Measurements from ENCODE around the gene SNRNP25. TPM values are rescaled to one million over a fixed set of nuclear protein-coding genes. Genes with fewer than 3 reads are reported as not detected.

Gene SNRNP25
- total RNA-seq, 2 donors from 2014 or later = 47.1 to 78.3 TPM

- peak overlapping the region; percentile 72 to 77 for H3K27ac ChIP-seq
- H3K4me3 ChIP-seq = no peak overlapping the region
- H3K36me3 ChIP-seq = peaks cover 17% of the 10 kb centered on the region
- no peak for DNase-seq (ENCODE audit: low spot score)
- TF ChIP-seq, protein P1, sequence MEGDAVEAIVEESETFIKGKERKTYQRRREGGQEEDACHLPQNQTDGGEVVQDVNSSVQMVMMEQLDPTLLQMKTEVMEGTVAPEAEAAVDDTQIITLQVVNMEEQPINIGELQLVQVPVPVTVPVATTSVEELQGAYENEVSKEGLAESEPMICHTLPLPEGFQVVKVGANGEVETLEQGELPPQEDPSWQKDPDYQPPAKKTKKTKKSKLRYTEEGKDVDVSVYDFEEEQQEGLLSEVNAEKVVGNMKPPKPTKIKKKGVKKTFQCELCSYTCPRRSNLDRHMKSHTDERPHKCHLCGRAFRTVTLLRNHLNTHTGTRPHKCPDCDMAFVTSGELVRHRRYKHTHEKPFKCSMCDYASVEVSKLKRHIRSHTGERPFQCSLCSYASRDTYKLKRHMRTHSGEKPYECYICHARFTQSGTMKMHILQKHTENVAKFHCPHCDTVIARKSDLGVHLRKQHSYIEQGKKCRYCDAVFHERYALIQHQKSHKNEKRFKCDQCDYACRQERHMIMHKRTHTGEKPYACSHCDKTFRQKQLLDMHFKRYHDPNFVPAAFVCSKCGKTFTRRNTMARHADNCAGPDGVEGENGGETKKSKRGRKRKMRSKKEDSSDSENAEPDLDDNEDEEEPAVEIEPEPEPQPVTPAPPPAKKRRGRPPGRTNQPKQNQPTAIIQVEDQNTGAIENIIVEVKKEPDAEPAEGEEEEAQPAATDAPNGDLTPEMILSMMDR (IDR thresholded peaks at IDR 0.05) = no peak
- H3K9me3 ChIP-seq = no peaks in the 10 kb centered on the region
- no peaks in the 10 kb centered on the region for H3K27me3 ChIP-seq
- peaks cover 0 to 38% of the 10 kb centered on the region in 2 donors for H3K4me1 ChIP-seq
Measured at GRCh38 chr16:101586-101985, 48.0 kb downstream of the SNRNP25 start.

DNA sequence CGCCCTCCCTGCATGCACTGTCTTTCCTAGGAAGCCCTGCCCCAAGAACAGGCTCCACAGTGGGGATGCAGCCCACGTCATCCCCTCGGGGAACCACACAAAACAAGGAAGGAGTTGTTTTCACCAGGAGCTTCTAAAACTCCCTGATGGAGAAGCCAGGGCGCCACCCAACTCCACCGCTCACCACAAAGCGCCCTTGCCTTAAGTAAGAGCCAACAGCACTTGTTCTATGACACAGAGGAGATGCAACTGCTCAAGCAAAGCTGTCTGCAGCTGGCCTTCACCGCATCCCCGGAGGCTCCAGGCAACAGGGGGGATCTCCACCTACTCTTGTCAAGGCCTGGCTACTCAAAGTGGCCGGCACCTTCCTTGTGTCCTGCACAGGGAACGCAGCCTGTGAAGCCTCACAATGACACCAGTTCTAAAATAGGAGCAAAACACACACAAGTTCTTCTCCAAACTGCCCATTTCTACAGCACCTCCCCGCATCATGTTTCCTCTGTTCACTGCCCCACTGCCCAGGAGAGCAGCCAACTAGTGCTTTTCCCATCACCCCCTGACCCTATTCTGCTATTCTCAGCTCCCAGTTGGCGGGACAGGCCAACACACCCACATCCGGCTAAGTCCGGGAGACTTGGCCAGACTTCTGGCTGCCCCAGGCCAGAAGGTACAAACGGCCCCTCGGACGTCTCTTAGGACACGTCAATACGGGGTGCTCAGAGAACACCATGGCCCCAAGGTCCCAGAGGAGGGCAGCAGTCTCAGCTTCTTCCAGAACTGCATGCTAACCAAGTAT is 48.6 kb downstream of the SNRNP25 start:
- Histone ChIP-seq H3K27me3 (no peaks in the 10 kb centered on the region), H3K36me3 (peaks cover 17% of the 10 kb centered on the region), H3K4me3 (no peak overlapping the region), H3K9me3 (no peaks in the 10 kb centered on the region), H3K4me1 (peaks cover 2 to 36% of the 10 kb centered on the region in 2 donors), H3K27ac (peak overlapping the region; percentile 72 to 77)
- peak; percentile 82 for DNase-seq (ENCODE audit: low spot score)
- TF ChIP-seq, protein P1 (IDR thresholded peaks at IDR 0.05) = no peak

GRCh38 chr16:104355-104754 is 50.7 kb downstream of the SNRNP25 start:
- TF ChIP-seq, protein P1 (IDR thresholded peaks at IDR 0.05) = no peak
- no peak for DNase-seq (ENCODE audit: low spot score)
- Histone ChIP-seq H3K27me3 (no peaks in the 10 kb centered on the region), H3K4me1 (peaks cover 2 to 31% of the 10 kb centered on the region in 2 donors), H3K27ac (no peak overlapping the region), H3K4me3 (no peak overlapping the region), H3K36me3 (peaks cover 9% of the 10 kb centered on the region), H3K9me3 (no peaks in the 10 kb centered on the region)

- peaks cover 15% of the 10 kb centered on the region for H3K36me3 ChIP-seq
- H3K27ac ChIP-seq = no peak overlapping the region
- TF ChIP-seq, protein P1 (IDR thresholded peaks at IDR 0.05) = no peak
- no peaks in the 10 kb centered on the region for H3K9me3 ChIP-seq
- no peaks in the 10 kb centered on the region for H3K27me3 ChIP-seq
- peaks cover 2 to 31% of the 10 kb centered on the region in 2 donors for H3K4me1 ChIP-seq
- no peak overlapping the region for H3K4me3 ChIP-seq
- DNase-seq (ENCODE audit: low spot score) = no peak
Measured at GRCh38 chr16:104928-105327, 51.3 kb downstream of the SNRNP25 start.

- H3K27me3 ChIP-seq = no peaks in the 10 kb centered on the region
- no peaks in the 10 kb centered on the region for H3K9me3 ChIP-seq
- no peak overlapping the region for H3K27ac ChIP-seq
- peaks cover 2 to 31% of the 10 kb centered on the region in 2 donors for H3K4me1 ChIP-seq
- H3K4me3 ChIP-seq = no peak overlapping the region
- TF ChIP-seq, protein P1 (IDR thresholded peaks at IDR 0.05) = no peak
- no peak for DNase-seq (ENCODE audit: low spot score)
- peaks cover 20% of the 10 kb centered on the region for H3K36me3 ChIP-seq
Measured at GRCh38 chr16:105521-105920, 51.9 kb downstream of the SNRNP25 start.
